Measurements from ENCODE around the gene RGS3.

RGS3 gene

GRCh38 chr9:113593682-113594281 lies 130.3 kb downstream of the RGS3 start:
- TF ChIP-seq CTCF (IDR thresholded peaks at IDR 0.05; ENCODE audit: low read length): no peak
- no peak for TF ChIP-seq EZH2 (IDR thresholded peaks at IDR 0.05; ENCODE audit: borderline replicate concordance, low read length)
- H3K9ac ChIP-seq (ENCODE audit: low read length): no peak overlapping the region
- H3F3A ChIP-seq (ENCODE audit: insufficient read depth, low read length): no peaks in the 10 kb centered on the region
- no peaks in the 10 kb centered on the region for H3K36me3 ChIP-seq (ENCODE audit: insufficient read depth, low read length)
- H2AFZ ChIP-seq (ENCODE audit: low read length): no peak overlapping the region
- no peak overlapping the region for H3K27ac ChIP-seq (ENCODE audit: low read depth, low read length, poor library complexity, severe bottlenecking)
- H4K20me1 ChIP-seq (ENCODE audit: insufficient read depth, low read length): no peaks in the 10 kb centered on the region
- no peak overlapping the region for H3K4me2 ChIP-seq (ENCODE audit: low read length)
- H3K9me3 ChIP-seq (ENCODE audit: low read length): no peaks in the 10 kb centered on the region
- peaks cover 5% of the 10 kb centered on the region for H3K4me1 ChIP-seq (ENCODE audit: insufficient read depth, low read length, severe bottlenecking)
- H3K27me3 ChIP-seq (ENCODE audit: insufficient read depth, low read length): no peaks in the 10 kb centered on the region
- H3K4me3 ChIP-seq (ENCODE audit: low read depth, low read length, poor library complexity, severe bottlenecking): no peak overlapping the region
- no peaks in the 10 kb centered on the region for H3K9me2 ChIP-seq (ENCODE audit: low read depth, low read length)
- H3K79me2 ChIP-seq (ENCODE audit: insufficient read depth, low read length): no peaks in the 10 kb centered on the region

- Histone ChIP-seq H2AFZ (ENCODE audit: low read length) (no peak overlapping the region), H3K27me3 (ENCODE audit: insufficient read depth, low read length) (no peaks in the 10 kb centered on the region), H3K9ac (ENCODE audit: low read length) (no peak overlapping the region), H3K27ac (ENCODE audit: low read depth, low read length, poor library complexity, severe bottlenecking) (no peak overlapping the region), H3K9me3 (ENCODE audit: low read length) (no peaks in the 10 kb centered on the region), H3K9me2 (ENCODE audit: low read depth, low read length) (no peaks in the 10 kb centered on the region), H3K4me1 (ENCODE audit: insufficient read depth, low read length, severe bottlenecking) (peaks cover 5% of the 10 kb centered on the region), H4K20me1 (ENCODE audit: insufficient read depth, low read length) (no peaks in the 10 kb centered on the region), H3K79me2 (ENCODE audit: insufficient read depth, low read length) (no peaks in the 10 kb centered on the region), H3K4me3 (ENCODE audit: low read depth, low read length, poor library complexity, severe bottlenecking) (no peak overlapping the region), H3K4me2 (ENCODE audit: low read length) (no peak overlapping the region), H3K36me3 (ENCODE audit: insufficient read depth, low read length) (no peaks in the 10 kb centered on the region), H3F3A (ENCODE audit: insufficient read depth, low read length) (no peaks in the 10 kb centered on the region)
- no peak for TF ChIP-seq EZH2 (IDR thresholded peaks at IDR 0.05; ENCODE audit: borderline replicate concordance, low read length)
- no peak for TF ChIP-seq CTCF (IDR thresholded peaks at IDR 0.05; ENCODE audit: low read length)
Observed at GRCh38 chr9:113594484-113595299, 131.2 kb downstream of the RGS3 start.

GRCh38 chr9:113596616-113597320 lies 133.2 kb downstream of the RGS3 start:
- no peaks in the 10 kb centered on the region for H3K79me2 ChIP-seq (ENCODE audit: insufficient read depth, low read length)
- no peak overlapping the region for H3K27ac ChIP-seq (ENCODE audit: low read depth, low read length, poor library complexity, severe bottlenecking)
- H3K4me1 ChIP-seq (ENCODE audit: insufficient read depth, low read length, severe bottlenecking): peaks cover 7% of the 10 kb centered on the region
- H3K9me3 ChIP-seq (ENCODE audit: low read length): no peaks in the 10 kb centered on the region
- TF ChIP-seq EZH2 (IDR thresholded peaks at IDR 0.05; ENCODE audit: borderline replicate concordance, low read length) (no peak), CTCF (IDR thresholded peaks at IDR 0.05; ENCODE audit: low read length) (no peak)
- H3K4me3 ChIP-seq (ENCODE audit: low read depth, low read length, poor library complexity, severe bottlenecking): no peak overlapping the region
- no peaks in the 10 kb centered on the region for H3K27me3 ChIP-seq (ENCODE audit: insufficient read depth, low read length)
- no peak overlapping the region for H3K9ac ChIP-seq (ENCODE audit: low read length)
- H3K9me2 ChIP-seq (ENCODE audit: low read depth, low read length): no peaks in the 10 kb centered on the region
- no peaks in the 10 kb centered on the region for H3K36me3 ChIP-seq (ENCODE audit: insufficient read depth, low read length)
- no peaks in the 10 kb centered on the region for H4K20me1 ChIP-seq (ENCODE audit: insufficient read depth, low read length)
- H3F3A ChIP-seq (ENCODE audit: insufficient read depth, low read length): no peaks in the 10 kb centered on the region
- no peak overlapping the region for H3K4me2 ChIP-seq (ENCODE audit: low read length)
- no peak overlapping the region for H2AFZ ChIP-seq (ENCODE audit: low read length)
